ENCODE measurements around the gene MVB12B. TPM values are rescaled to one million over a fixed set of nuclear protein-coding genes. Genes with fewer than 3 reads are reported as not detected.

Gene MVB12B
- total and polyA plus RNA-seq, 2 donors (not counting 1 experiment from before 2014, with no cell fraction given), result 2.5 to 2.6 TPM

GRCh38 chr9:126430124-126430523 lies 103.5 kb downstream of the MVB12B start:
- no peak overlapping the region for H2AFZ ChIP-seq (ENCODE audit: low read length)
- no peak overlapping the region for H3K4me2 ChIP-seq (ENCODE audit: extremely low read depth, insufficient read depth, low read length)
- H3K36me3 ChIP-seq (ENCODE audit: control insufficient read depth, insufficient read depth, low read length), result no peaks in the 10 kb centered on the region
- no peak for TF ChIP-seq EZH2 (IDR thresholded peaks at IDR 0.05; ENCODE audit: low read length, missing control alignments)
- no peak for TF ChIP-seq CTCF (conservative IDR thresholded peaks at IDR 0.05 in 1 of 2, IDR thresholded peaks at IDR 0.05 in 1 of 2; ENCODE audit: low read depth in 1 of 2, low read length in 2 of 2)
- DNase-seq (ENCODE audit: low read depth in 2 of 2), result no peak
- H3K79me2 ChIP-seq (ENCODE audit: control insufficient read depth, insufficient read depth, low read length), result no peaks in the 10 kb centered on the region
- no peaks in the 10 kb centered on the region for H3K9me3 ChIP-seq (ENCODE audit: control insufficient read depth, insufficient read depth, low read depth, low read length)
- no peaks in the 10 kb centered on the region for H3K27me3 ChIP-seq (ENCODE audit: control insufficient read depth, insufficient read depth, low read length)
- H3K9ac ChIP-seq (ENCODE audit: insufficient read depth, low read length), result no peak overlapping the region
- H3K27ac ChIP-seq (ENCODE audit: insufficient read depth, low read length), result no peak overlapping the region
- no peaks in the 10 kb centered on the region for H3K4me1 ChIP-seq (ENCODE audit: control insufficient read depth, extremely low read depth, insufficient read depth, low read length)
- H4K20me1 ChIP-seq (ENCODE audit: control insufficient read depth, extremely low read depth, insufficient read depth, low read length), result no peaks in the 10 kb centered on the region
- no peak overlapping the region for H3K4me3 ChIP-seq (replicated peaks in 1 of 4; ENCODE audit: control extremely low read depth in 1 of 4, insufficient read depth in 1 of 4, low read depth in 3 of 4, low read length in 4 of 4)

GRCh38 chr9:126431077-126431742 lies 104.6 kb downstream of the MVB12B start:
- no peaks in the 10 kb centered on the region for H3K36me3 ChIP-seq (ENCODE audit: control insufficient read depth, insufficient read depth, low read length)
- no peak for DNase-seq (ENCODE audit: low read depth in 2 of 2)
- no peaks in the 10 kb centered on the region for H3K27me3 ChIP-seq (ENCODE audit: control insufficient read depth, insufficient read depth, low read length)
- H3K27ac ChIP-seq (ENCODE audit: insufficient read depth, low read length), result no peak overlapping the region
- H2AFZ ChIP-seq (ENCODE audit: low read length), result no peak overlapping the region
- no peak overlapping the region for H3K4me3 ChIP-seq (replicated peaks in 1 of 4; ENCODE audit: control extremely low read depth in 1 of 4, insufficient read depth in 1 of 4, low read depth in 3 of 4, low read length in 4 of 4)
- no peaks in the 10 kb centered on the region for H3K79me2 ChIP-seq (ENCODE audit: control insufficient read depth, insufficient read depth, low read length)
- H3K4me2 ChIP-seq (ENCODE audit: extremely low read depth, insufficient read depth, low read length), result no peak overlapping the region
- H3K9me3 ChIP-seq (ENCODE audit: control insufficient read depth, insufficient read depth, low read depth, low read length), result no peaks in the 10 kb centered on the region
- no peak overlapping the region for H3K9ac ChIP-seq (ENCODE audit: insufficient read depth, low read length)
- TF ChIP-seq EZH2 (IDR thresholded peaks at IDR 0.05; ENCODE audit: low read length, missing control alignments), result no peak
- TF ChIP-seq CTCF (conservative IDR thresholded peaks at IDR 0.05 in 1 of 2, IDR thresholded peaks at IDR 0.05 in 1 of 2; ENCODE audit: low read depth in 1 of 2, low read length in 2 of 2), result no peak
- no peaks in the 10 kb centered on the region for H4K20me1 ChIP-seq (ENCODE audit: control insufficient read depth, extremely low read depth, insufficient read depth, low read length)
- H3K4me1 ChIP-seq (ENCODE audit: control insufficient read depth, extremely low read depth, insufficient read depth, low read length), result no peaks in the 10 kb centered on the region

DNA sequence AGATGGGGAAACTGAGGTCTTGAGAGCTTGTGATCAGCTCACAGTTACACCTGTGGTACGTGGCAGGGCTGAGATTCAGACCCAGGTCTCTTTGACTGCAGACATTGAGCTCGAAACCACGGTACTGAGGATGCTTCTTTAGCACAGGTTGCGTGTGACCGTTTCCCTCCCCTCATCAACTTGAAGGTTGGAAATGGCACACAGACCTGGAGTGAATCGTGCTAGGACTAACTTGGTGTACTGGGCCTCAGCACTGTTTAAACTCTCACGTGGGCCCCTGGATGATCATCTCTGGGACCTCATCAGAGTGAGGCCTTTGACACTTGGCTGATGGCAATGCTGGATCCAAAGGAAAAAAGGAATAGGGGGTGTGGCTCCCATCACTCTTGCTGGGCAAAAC lies 106.0 kb downstream of the MVB12B start:
- H3K9me3 ChIP-seq (ENCODE audit: control insufficient read depth, insufficient read depth, low read depth, low read length), result no peaks in the 10 kb centered on the region
- H3K9ac ChIP-seq (ENCODE audit: insufficient read depth, low read length), result no peak overlapping the region
- H3K27ac ChIP-seq (ENCODE audit: insufficient read depth, low read length), result no peak overlapping the region
- H3K4me3 ChIP-seq (replicated peaks in 1 of 4; ENCODE audit: control extremely low read depth in 1 of 4, insufficient read depth in 1 of 4, low read depth in 3 of 4, low read length in 4 of 4), result no peak overlapping the region
- no peak for DNase-seq (ENCODE audit: low read depth in 2 of 2)
- H3K4me1 ChIP-seq (ENCODE audit: control insufficient read depth, extremely low read depth, insufficient read depth, low read length), result peaks cover 2% of the 10 kb centered on the region
- H4K20me1 ChIP-seq (ENCODE audit: control insufficient read depth, extremely low read depth, insufficient read depth, low read length), result no peaks in the 10 kb centered on the region
- no peak overlapping the region for H3K4me2 ChIP-seq (ENCODE audit: extremely low read depth, insufficient read depth, low read length)
- TF ChIP-seq EZH2 (IDR thresholded peaks at IDR 0.05; ENCODE audit: low read length, missing control alignments) (no peak), CTCF (conservative IDR thresholded peaks at IDR 0.05 in 1 of 2, IDR thresholded peaks at IDR 0.05 in 1 of 2; ENCODE audit: low read depth in 1 of 2, low read length in 2 of 2) (no peak)
- no peaks in the 10 kb centered on the region for H3K27me3 ChIP-seq (ENCODE audit: control insufficient read depth, insufficient read depth, low read length)
- H3K79me2 ChIP-seq (ENCODE audit: control insufficient read depth, insufficient read depth, low read length), result no peaks in the 10 kb centered on the region
- H3K36me3 ChIP-seq (ENCODE audit: control insufficient read depth, insufficient read depth, low read length), result no peaks in the 10 kb centered on the region
- no peak overlapping the region for H2AFZ ChIP-seq (ENCODE audit: low read length)

Measured in fibroblast of lung (primary cell).